ENCODE results near the gene PLPP4. TPM values are rescaled to one million over a fixed set of nuclear protein-coding genes. Genes with fewer than 3 reads are reported as not detected.

Gene PLPP4
- total RNA-seq, 1 donor from 2014 or later, result not detected

- Histone ChIP-seq H3K4me3 (no peak overlapping the region), H3K27me3 (ENCODE audit: low read depth) (peaks cover 4% of the 10 kb centered on the region), H3K4me1 (no peaks in the 10 kb centered on the region), H3K36me3 (no peaks in the 10 kb centered on the region), H3K9me3 (no peaks in the 10 kb centered on the region), H3K27ac (no peak overlapping the region)
- no peak for TF ChIP-seq CTCF (IDR thresholded peaks at IDR 0.05)
- ATAC-seq (no peak), DNase-seq (no peak)
- intact Hi-C loops (cut with DNase I), result no loop called here
These were observed 26.7 kb downstream of the PLPP4 start for GRCh38 chr10:120483651-120484301.

- Histone ChIP-seq H3K27ac (no peak overlapping the region), H3K4me3 (no peak overlapping the region), H3K36me3 (no peaks in the 10 kb centered on the region), H3K9me3 (no peaks in the 10 kb centered on the region), H3K27me3 (ENCODE audit: low read depth) (peaks cover 4% of the 10 kb centered on the region), H3K4me1 (no peaks in the 10 kb centered on the region)
- ATAC-seq (no peak), DNase-seq (no peak)
- no peak for TF ChIP-seq CTCF (IDR thresholded peaks at IDR 0.05)
- intact Hi-C loops (cut with DNase I), result no loop called here
These were observed 28.9 kb downstream of the PLPP4 start for GRCh38 chr10:120485946-120486345.

- intact Hi-C loops (cut with DNase I), result no loop called here
These were observed 29.7 kb downstream of the PLPP4 start for GRCh38 chr10:120486671-120487205.

GRCh38 chr10:120490288-120490687 lies 33.3 kb downstream of the PLPP4 start:
- Histone ChIP-seq H3K4me1 (no peaks in the 10 kb centered on the region), H3K4me3 (no peak overlapping the region), H3K27me3 (ENCODE audit: low read depth) (peaks cover 4% of the 10 kb centered on the region), H3K36me3 (no peaks in the 10 kb centered on the region), H3K27ac (no peak overlapping the region), H3K9me3 (no peaks in the 10 kb centered on the region)
- ATAC-seq (no peak), DNase-seq (no peak)
- TF ChIP-seq CTCF (IDR thresholded peaks at IDR 0.05), result no peak
- intact Hi-C loops (cut with DNase I), result no loop called here

More at GRCh38 chr10:120486671-120487205, 29.7 kb downstream of the PLPP4 start:
- ATAC-seq (no peak), DNase-seq (no peak)
- TF ChIP-seq CTCF (IDR thresholded peaks at IDR 0.05), result no peak
- Histone ChIP-seq H3K4me3 (no peak overlapping the region), H3K9me3 (no peaks in the 10 kb centered on the region), H3K27me3 (ENCODE audit: low read depth) (peaks cover 4% of the 10 kb centered on the region), H3K36me3 (no peaks in the 10 kb centered on the region), H3K4me1 (no peaks in the 10 kb centered on the region), H3K27ac (no peak overlapping the region)

- Histone ChIP-seq H3K9me3 (no peaks in the 10 kb centered on the region), H3K36me3 (no peaks in the 10 kb centered on the region), H3K27ac (no peak overlapping the region), H3K27me3 (ENCODE audit: low read depth) (peaks cover 4% of the 10 kb centered on the region), H3K4me3 (no peak overlapping the region), H3K4me1 (no peaks in the 10 kb centered on the region)
- TF ChIP-seq CTCF (IDR thresholded peaks at IDR 0.05), result no peak
- intact Hi-C loops (cut with DNase I), result no loop called here
- no peak for ATAC-seq
- no peak for DNase-seq
These were observed 35.3 kb downstream of the PLPP4 start for GRCh38 chr10:120492346-120492745.
